Gastrocnemius medialis (tissue), 4 donors: ENCODE results near the gene RASA3.

ENCODE experiments used
- POLR2A ChIP-seq, 2 donors: fragments of 450-650 bp; IDR thresholded peaks; one replicate each; pipeline ENCODE4 v1.6.1; 2017; ENCODE audit warnings: antibody characterized with exemption in 2 of 2, mild to moderate bottlenecking in 2 of 2, moderate library complexity in 2 of 2
- TF ChIP-seq, protein P1 (sequence below), 5 experiments: fragments of 450-650 bp in 3 of 5; fragments of 200-600 bp in 2 of 5; sonication (generic) in 2 of 5; IDR thresholded peaks in 4 of 5; conservative IDR thresholded peaks in 1 of 5; 1 replicate in 4 of 5; 2 replicates in 1 of 5; pipeline ENCODE4 v1.5.1; 2016 to 2019; ENCODE audit warnings: antibody characterized with exemption in 5 of 5, mild to moderate bottlenecking in 3 of 5, moderate library complexity in 3 of 5

DNA sequence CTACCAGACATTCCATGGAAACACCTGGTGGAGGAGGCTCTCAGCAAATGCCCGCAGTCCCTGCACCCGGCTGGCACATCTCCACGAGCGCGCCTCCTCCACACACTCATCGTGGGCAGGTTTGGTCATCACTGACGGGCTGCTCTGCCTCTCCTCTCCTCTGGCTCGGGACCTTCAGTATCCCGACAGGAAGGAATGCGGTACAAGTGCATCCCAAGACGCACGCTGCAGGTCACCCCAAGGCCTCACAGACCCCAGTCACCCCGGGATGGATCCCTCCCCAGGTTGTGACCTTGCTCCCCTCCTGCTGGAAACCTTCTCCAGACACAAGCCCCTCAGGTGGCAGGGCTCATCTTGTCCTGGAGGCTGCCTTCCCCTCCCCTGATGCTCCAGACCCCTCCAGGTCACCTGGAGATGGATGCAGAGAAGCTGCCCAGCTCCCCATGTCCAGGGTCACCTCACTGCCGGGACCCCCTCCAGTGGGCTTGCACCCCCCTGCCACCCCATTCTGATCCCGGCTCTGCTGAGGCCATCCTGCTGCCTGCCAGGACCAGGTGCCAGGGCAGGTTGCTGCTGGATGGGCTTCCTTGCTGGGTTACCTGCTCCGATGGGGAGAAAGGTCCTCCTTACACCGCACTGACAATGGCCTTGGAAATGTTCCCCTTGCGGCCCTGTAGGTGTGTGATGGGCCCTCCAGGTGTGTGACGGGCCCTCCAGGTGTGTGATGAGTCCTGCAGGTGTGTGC is 188.4 kb downstream of the RASA3 start:
- TF ChIP-seq, protein P1, sequence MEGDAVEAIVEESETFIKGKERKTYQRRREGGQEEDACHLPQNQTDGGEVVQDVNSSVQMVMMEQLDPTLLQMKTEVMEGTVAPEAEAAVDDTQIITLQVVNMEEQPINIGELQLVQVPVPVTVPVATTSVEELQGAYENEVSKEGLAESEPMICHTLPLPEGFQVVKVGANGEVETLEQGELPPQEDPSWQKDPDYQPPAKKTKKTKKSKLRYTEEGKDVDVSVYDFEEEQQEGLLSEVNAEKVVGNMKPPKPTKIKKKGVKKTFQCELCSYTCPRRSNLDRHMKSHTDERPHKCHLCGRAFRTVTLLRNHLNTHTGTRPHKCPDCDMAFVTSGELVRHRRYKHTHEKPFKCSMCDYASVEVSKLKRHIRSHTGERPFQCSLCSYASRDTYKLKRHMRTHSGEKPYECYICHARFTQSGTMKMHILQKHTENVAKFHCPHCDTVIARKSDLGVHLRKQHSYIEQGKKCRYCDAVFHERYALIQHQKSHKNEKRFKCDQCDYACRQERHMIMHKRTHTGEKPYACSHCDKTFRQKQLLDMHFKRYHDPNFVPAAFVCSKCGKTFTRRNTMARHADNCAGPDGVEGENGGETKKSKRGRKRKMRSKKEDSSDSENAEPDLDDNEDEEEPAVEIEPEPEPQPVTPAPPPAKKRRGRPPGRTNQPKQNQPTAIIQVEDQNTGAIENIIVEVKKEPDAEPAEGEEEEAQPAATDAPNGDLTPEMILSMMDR (IDR thresholded peaks at IDR 0.05 in 4 of 5, conservative IDR thresholded peaks at IDR 0.05 in 1 of 5), result no peak
- TF ChIP-seq POLR2A (IDR thresholded peaks at IDR 0.05), result no peak
